HFF-Myc (cell line): Measurements from ENCODE around the gene TTC39C.
"Not testable (repeated sequence)": the region's sequence is repeated elsewhere in the genome, so short reads cannot be mapped to it uniquely, and the experiment has no call there.

Source experiments
- DNase-seq: peaks from one replicate; pipeline ENCODE4 v3.0.0-alpha.2; 2011; ENCODE audit warnings: low read depth; ENCODE audit errors: extremely low read depth
- H3K4me3 ChIP-seq: replicated peaks from 2 replicates; pipeline ENCODE4 v1.5.1; 2011; ENCODE audit warnings: low read depth, mild to moderate bottlenecking, control low read depth, low read length
- TF ChIP-seq, protein P1 (sequence below): IDR thresholded peaks from 2 replicates; pipeline ENCODE4 v1.5.1; 2012; ENCODE audit warnings: mild to moderate bottlenecking, low read depth, low read length, control low read depth; ENCODE audit errors: missing control alignments

The TTC39C gene

DNA sequence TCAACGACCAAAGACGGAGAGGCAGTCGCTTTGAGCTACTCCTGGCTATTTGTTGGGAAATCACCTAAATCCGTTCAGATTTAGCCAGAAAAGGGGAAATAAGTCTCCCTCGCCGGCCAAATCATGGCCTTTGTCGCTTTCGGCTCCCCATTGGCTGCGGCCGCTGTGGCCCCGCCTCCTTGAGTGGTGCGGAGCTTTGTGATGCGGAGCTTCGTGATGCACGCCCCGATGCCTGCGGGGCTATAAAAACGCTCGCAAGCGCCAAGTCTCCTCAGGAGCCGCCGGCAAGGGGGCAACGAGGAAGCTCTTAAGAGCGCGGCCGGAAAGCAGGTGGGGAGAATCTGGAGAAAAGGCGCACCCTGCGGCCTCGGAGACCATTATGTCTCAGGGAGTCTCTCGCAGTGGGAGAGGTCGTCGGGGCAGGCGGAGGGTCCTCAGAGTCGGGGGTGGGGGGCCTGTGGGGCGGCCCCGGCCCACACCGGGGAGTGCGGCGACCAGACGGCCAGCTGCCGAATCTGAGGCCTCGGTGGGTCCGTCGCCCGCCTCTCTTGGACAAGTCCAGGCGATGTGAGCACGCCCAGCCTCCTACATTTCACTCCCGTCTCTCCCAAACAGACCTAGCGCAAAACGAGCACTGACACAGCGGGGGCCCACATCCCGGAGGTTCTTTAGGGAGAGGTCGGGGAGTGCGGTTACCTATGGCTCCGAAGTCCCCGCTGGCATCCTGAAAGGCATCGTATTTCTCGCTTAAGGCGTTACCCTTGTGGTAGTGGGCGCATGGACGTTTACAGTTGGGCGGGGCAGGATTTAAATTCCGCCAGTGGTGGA lies 124.4 kb downstream of the TTC39C start, which contains the start of gene CABYR:
TSS of gene CABYR (plus strand) at position 274 of the 828 bp plus-strand sequence. CDS start 4,053 bp downstream, outside the sequence.
- H3K4me3 ChIP-seq, result peak within 1 kb of the TSS; percentile 54
- DNase-seq, result peak; percentile 73
- TF ChIP-seq, protein P1, sequence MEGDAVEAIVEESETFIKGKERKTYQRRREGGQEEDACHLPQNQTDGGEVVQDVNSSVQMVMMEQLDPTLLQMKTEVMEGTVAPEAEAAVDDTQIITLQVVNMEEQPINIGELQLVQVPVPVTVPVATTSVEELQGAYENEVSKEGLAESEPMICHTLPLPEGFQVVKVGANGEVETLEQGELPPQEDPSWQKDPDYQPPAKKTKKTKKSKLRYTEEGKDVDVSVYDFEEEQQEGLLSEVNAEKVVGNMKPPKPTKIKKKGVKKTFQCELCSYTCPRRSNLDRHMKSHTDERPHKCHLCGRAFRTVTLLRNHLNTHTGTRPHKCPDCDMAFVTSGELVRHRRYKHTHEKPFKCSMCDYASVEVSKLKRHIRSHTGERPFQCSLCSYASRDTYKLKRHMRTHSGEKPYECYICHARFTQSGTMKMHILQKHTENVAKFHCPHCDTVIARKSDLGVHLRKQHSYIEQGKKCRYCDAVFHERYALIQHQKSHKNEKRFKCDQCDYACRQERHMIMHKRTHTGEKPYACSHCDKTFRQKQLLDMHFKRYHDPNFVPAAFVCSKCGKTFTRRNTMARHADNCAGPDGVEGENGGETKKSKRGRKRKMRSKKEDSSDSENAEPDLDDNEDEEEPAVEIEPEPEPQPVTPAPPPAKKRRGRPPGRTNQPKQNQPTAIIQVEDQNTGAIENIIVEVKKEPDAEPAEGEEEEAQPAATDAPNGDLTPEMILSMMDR, result no peak

DNA sequence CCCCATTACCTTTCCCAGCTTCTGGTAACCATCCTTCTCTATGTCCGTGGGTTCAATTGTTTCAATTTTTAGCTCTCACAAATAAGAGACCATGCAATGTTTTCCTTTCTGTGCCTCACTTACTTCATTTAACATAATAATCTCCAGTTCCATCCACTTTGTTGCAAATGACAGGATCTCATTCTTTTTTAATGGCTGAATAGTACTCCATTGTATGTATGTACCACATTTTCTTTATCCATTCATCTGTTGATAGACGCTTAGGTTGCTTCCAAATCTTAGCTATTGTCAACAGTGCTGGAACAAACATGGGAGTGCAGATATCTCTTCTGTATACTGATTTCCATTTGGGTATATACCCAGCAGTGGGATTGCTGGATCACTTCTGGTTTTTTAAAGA lies 126.1 kb downstream of the TTC39C start:
- no peak for DNase-seq
- TF ChIP-seq, protein P1, result no peak

GRCh38 chr18:24142376-24142775 lies 127.8 kb downstream of the TTC39C start:
- DNase-seq, result no peak
- no peak overlapping the region for H3K4me3 ChIP-seq
- TF ChIP-seq, protein P1, result no peak

More for the DNA sequence above, 126.1 kb downstream of the TTC39C start:
- H3K4me3 ChIP-seq, result no peak overlapping the region

DNA sequence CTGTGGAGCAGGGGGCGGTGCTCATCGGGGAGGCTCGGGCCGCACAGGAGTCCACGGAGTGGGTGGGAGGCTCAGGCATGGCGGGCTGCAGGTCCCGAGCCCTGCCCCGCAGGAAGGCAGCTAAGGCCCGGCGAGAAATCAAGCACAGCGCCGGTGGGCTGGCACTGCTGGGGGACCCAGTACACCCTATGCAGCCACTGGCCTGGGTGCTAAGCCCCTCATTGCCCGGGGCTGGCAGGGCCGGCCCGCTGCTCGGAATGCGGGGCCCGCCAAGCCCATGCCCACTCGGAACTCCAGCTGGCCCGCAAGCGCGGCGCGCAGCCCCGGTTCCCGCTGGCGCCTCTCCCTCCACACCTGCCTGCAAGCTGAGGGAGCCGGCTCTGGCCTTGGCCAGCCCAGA lies 135.0 kb downstream of the TTC39C start:
- DNase-seq, H3K4me3 ChIP-seq: not testable (repeated sequence)

- TF ChIP-seq, protein P1, result no peak
- no peak overlapping the region for H3K4me3 ChIP-seq
- no peak for DNase-seq
Measured at GRCh38 chr18:24153397-24153796, 138.8 kb downstream of the TTC39C start.

DNA sequence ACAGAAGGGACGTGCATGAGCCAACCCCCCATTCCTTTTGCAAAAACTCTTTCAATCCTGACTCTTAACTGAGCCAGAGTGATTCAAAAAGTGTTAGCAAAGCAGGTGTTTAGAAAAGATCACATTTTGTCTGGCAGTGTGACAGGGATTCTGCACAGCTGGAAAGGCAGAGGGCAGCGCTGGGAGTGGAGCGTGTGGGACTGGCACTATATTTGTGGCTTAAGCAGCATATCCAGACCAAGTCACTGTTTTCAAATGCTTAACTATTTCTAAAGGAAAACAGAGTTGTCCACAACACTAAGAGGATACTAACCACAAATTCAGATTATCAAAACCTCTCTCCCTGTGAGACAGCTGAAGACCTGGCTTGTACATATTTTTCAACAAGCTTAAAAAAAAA lies 143.3 kb downstream of the TTC39C start:
- no peak for DNase-seq
- TF ChIP-seq, protein P1, result no peak

DNA sequence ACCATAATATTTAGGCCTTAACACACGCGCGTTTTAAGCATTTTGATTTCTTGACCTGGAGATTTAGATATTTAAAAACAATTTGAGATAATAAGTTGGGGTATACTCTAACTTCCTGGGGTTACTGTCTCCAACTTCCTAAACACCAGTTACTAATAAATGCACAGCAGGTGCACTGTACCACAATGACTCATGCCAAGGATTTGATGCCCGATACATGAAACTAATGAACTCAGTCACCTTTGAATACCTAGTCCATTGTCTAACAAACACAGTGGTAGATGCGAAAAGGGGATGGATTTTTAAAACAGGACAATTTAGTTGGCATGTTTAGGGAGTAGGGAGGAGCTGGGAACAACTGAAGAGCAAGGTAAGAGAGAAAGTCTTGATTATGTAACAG lies 145.5 kb downstream of the TTC39C start:
- TF ChIP-seq, protein P1, result no peak
- DNase-seq, result no peak
- no peak overlapping the region for H3K4me3 ChIP-seq

More for the DNA sequence above, 143.3 kb downstream of the TTC39C start:
- H3K4me3 ChIP-seq, result no peak overlapping the region
